ENCODE data around the gene UNC13A.
"Not testable (repeated sequence)": the region's sequence is repeated elsewhere in the genome, so short reads cannot be mapped to it uniquely, and the experiment has no call there.

Gene UNC13A

GRCh38 chr19:17562097-17562496 is 126.1 kb downstream of the UNC13A start:
- DNase-seq = no peak

GRCh38 chr19:17560205-17560595 is 128.0 kb downstream of the UNC13A start:
- peak; percentile 95 to 98 for DNase-seq

- DNase-seq = peak; percentile 76 to 85
Measured at GRCh38 chr19:17557466-17557865, 130.7 kb downstream of the UNC13A start.

GRCh38 chr19:17556995-17557394 is 131.2 kb downstream of the UNC13A start:
- no peak for DNase-seq

- peak; percentile 84 to 89 for DNase-seq
Measured at GRCh38 chr19:17555929-17556813, 132.0 kb downstream of the UNC13A start.

- peak; percentile 99 to 100 for DNase-seq
Measured at GRCh38 chr19:17555480-17555928, 132.7 kb downstream of the UNC13A start, which contains the start of gene COLGALT1. Gene COLGALT1 (plus strand): TSS chr19:17555649. CDS start chr19:17555714, 65 bp downstream.

- no peak for DNase-seq
Measured at GRCh38 chr19:17554968-17555479, 133.1 kb downstream of the UNC13A start.

- peak; percentile 51 to 64 for DNase-seq
Measured at GRCh38 chr19:17553256-17553655, 134.9 kb downstream of the UNC13A start.

GRCh38 chr19:17552735-17553134 is 135.4 kb downstream of the UNC13A start:
- DNase-seq = not testable (repeated sequence)
